Mesenchymal stem cell (in vitro differentiated cells and primary cell): ENCODE measurements around the gene LRRFIP1.

Source experiments
- DNase-seq: peaks from one replicate; pipeline ENCODE4 v3.0.0-alpha.2; 2013
- H2AFZ ChIP-seq: one replicate; pipeline ENCODE4 v1.6.1; 2013; ENCODE audit warnings: low read depth, mild to moderate bottlenecking, control low read depth, inconsistent platforms, low read length, moderate library complexity
- H2AK5ac ChIP-seq: 2 replicates; pipeline ENCODE4 v1.6.1; 2013; ENCODE audit warnings: low read length, moderate library complexity, mild to moderate bottlenecking, inconsistent platforms; ENCODE audit not compliant: severe bottlenecking
- H2BK120ac ChIP-seq: one replicate; pipeline ENCODE4 v1.6.1; 2013; ENCODE audit warnings: low read depth, mild to moderate bottlenecking, inconsistent platforms, low read length, moderate library complexity
- H2BK12ac ChIP-seq, 2 experiments: one replicate each; pipeline ENCODE4 v1.6.1; 2013; ENCODE audit warnings: inconsistent platforms in 2 of 2, low read length in 2 of 2, mild to moderate bottlenecking in 2 of 2, moderate library complexity in 2 of 2, control low read depth in 1 of 2
- H2BK15ac ChIP-seq: one replicate; pipeline ENCODE4 v1.6.1; 2013; ENCODE audit warnings: mild to moderate bottlenecking, low read depth, inconsistent platforms; ENCODE audit not compliant: poor library complexity, severe bottlenecking
- H2BK5ac ChIP-seq: 2 replicates; pipeline ENCODE4 v1.6.1; 2013; ENCODE audit warnings: low read depth, mild to moderate bottlenecking, low read length, control low read depth, inconsistent platforms; ENCODE audit not compliant: poor library complexity, severe bottlenecking
- H3K14ac ChIP-seq, 2 experiments: one replicate each; pipeline ENCODE4 v1.6.1; 2013; ENCODE audit warnings: inconsistent platforms in 2 of 2, low read length in 2 of 2, control low read depth in 1 of 2, mild to moderate bottlenecking in 1 of 2, moderate library complexity in 1 of 2
- H3K18ac ChIP-seq, 2 experiments: one replicate each; pipeline ENCODE4 v1.6.1; 2013; ENCODE audit warnings: inconsistent platforms in 2 of 2, low read length in 2 of 2, control low read depth in 1 of 2, low read depth in 1 of 2, mild to moderate bottlenecking in 1 of 2
- H3K23ac ChIP-seq, 2 experiments: one replicate each; pipeline ENCODE4 v1.6.1; 2013; ENCODE audit warnings: inconsistent platforms in 2 of 2, low read length in 2 of 2, mild to moderate bottlenecking in 2 of 2, moderate library complexity in 2 of 2, control low read depth in 1 of 2
- H3K27ac ChIP-seq: 2 replicates; pipeline ENCODE4 v1.5.1; 2013; ENCODE audit warnings: mild to moderate bottlenecking, moderate library complexity, low read length, control low read depth, inconsistent platforms; ENCODE audit not compliant: poor library complexity, severe bottlenecking
- H3K27me3 ChIP-seq, 2 experiments: 2 replicates each; pipeline versions ENCODE4 v1.6.1 to v1.7.0; 2013; ENCODE audit warnings: low read length in 2 of 2, mild to moderate bottlenecking in 2 of 2, moderate library complexity in 2 of 2, control low read depth in 1 of 2, inconsistent platforms in 1 of 2; ENCODE audit not compliant: control insufficient read depth in 1 of 2, insufficient read depth in 1 of 2
- H3K36me3 ChIP-seq, 2 experiments: 2 replicates each; pipeline versions ENCODE4 v1.6.1 to v1.7.0; 2013; ENCODE audit warnings: low read length in 2 of 2, control low read depth in 1 of 2, inconsistent platforms in 1 of 2, low read depth in 1 of 2, mild to moderate bottlenecking in 1 of 2; ENCODE audit not compliant: insufficient read depth in 2 of 2, control insufficient read depth in 1 of 2
- H3K4ac ChIP-seq, 2 experiments: one replicate each; pipeline ENCODE4 v1.6.1; 2013; ENCODE audit warnings: inconsistent platforms in 2 of 2, low read length in 2 of 2, mild to moderate bottlenecking in 2 of 2, moderate library complexity in 2 of 2, control low read depth in 1 of 2, low read depth in 1 of 2
- H3K4me1 ChIP-seq: 2 replicates; pipeline ENCODE4 v1.6.1; 2013; ENCODE audit warnings: low read depth, low read length, control low read depth; ENCODE audit not compliant: control insufficient read depth, insufficient read depth
- H3K4me2 ChIP-seq: 2 replicates; pipeline ENCODE4 v1.6.1; 2013; ENCODE audit warnings: low read length, mild to moderate bottlenecking, inconsistent platforms; ENCODE audit not compliant: poor library complexity, severe bottlenecking
- H3K4me3 ChIP-seq, 2 experiments: 2 replicates each; pipeline versions ENCODE4 v1.5.1 to v1.7.0; 2013; ENCODE audit warnings: low read length in 2 of 2, mild to moderate bottlenecking in 2 of 2, control low read depth in 1 of 2, low read depth in 1 of 2; ENCODE audit not compliant: insufficient read depth in 1 of 2
- H3K79me1 ChIP-seq: replicated peaks from 2 replicates; pipeline ENCODE4 v1.6.1; 2013; ENCODE audit warnings: mild to moderate bottlenecking, control low read depth, low read length, inconsistent platforms; ENCODE audit not compliant: poor library complexity, severe bottlenecking
- H3K9ac ChIP-seq: 2 replicates; pipeline ENCODE4 v1.7.0; 2013; ENCODE audit warnings: mild to moderate bottlenecking, low read length, moderate library complexity
- H3K9me3 ChIP-seq: 2 replicates; pipeline ENCODE4 v1.7.0; 2013; ENCODE audit warnings: mild to moderate bottlenecking, low read length; ENCODE audit not compliant: control insufficient read depth
- H4K8ac ChIP-seq: one replicate; pipeline ENCODE4 v1.6.1; 2013; ENCODE audit warnings: inconsistent platforms, mild to moderate bottlenecking, low read length, moderate library complexity
- H4K91ac ChIP-seq: one replicate; pipeline ENCODE4 v1.6.1; 2013; ENCODE audit warnings: mild to moderate bottlenecking, low read length, inconsistent platforms
- WGBS: methylation state at CpG from one replicate; pipeline ENCODE4 v1.1.7; 2013; ENCODE audit warnings: mixed read lengths; 5-methylcytosine and 5-hydroxymethylcytosine counted together

The LRRFIP1 gene

GRCh38 chr2:237708961-237709360 lies 81.6 kb downstream of the LRRFIP1 start:
- Histone ChIP-seq H4K91ac (no peak overlapping the region), H2BK5ac (no peak overlapping the region), H3K9ac (no peak overlapping the region), H2AK5ac (no peak overlapping the region), H3K27me3 (no peaks in the 10 kb centered on the region), H3K36me3 (peaks cover 25 to 48% of the 10 kb centered on the region in 2 experiments), H3K18ac (no peak overlapping the region), H2BK15ac (no peak overlapping the region), H2BK12ac (no peak overlapping the region), H3K14ac (no peak overlapping the region), H3K4me1 (peaks cover 15% of the 10 kb centered on the region), H3K79me1 (peaks cover 37% of the 10 kb centered on the region), H3K4ac (no peak overlapping the region), H4K8ac (no peak overlapping the region), H3K4me2 (no peak overlapping the region), H3K4me3 (no peak overlapping the region), H3K9me3 (no peaks in the 10 kb centered on the region), H3K23ac (no peak overlapping the region), H3K27ac (no peak overlapping the region), H2AFZ (no peak overlapping the region), H2BK120ac (no peak overlapping the region)
- no peak for DNase-seq
- 89% methylated on average over 6 of the region's 6 CpGs for WGBS

DNA sequence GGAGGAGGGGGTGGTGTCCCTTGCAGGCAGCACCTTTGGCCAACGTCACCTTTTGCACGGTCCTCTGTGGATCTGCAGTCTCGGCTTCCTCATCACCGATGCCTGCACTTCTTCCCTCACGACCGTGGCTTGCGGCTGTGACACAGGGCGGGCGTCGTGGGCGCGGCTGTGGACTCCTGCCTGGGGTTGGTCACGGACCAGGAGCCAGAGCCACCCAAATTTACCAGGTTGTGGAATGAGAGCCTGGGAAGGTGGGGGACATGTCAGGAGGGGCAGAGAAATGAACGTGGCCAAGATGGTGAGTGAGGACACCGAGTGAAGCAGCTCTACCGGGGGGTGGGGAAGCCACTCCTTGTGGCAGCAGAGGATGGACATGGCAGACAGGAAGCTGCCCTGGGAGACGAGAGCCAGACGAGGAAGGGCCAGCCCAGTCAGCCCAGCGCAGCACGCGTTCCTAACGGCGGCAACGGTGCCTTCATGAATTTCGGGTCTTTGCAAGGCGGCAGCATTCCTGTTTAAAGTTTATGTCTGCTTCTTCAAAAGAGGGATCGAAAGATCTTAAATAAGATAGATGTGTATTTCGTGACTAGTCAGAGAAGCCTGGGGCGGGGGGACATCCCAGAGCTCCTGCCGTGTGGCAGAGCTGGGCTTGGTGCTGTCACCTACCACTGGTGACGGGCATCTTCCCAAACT lies 84.2 kb downstream of the LRRFIP1 start:
- no peak for DNase-seq
- Histone ChIP-seq H3K18ac (no peak overlapping the region), H4K91ac (no peak overlapping the region), H2BK12ac (no peak overlapping the region), H3K79me1 (peaks cover 32% of the 10 kb centered on the region), H3K23ac (no peak overlapping the region), H2AFZ (no peak overlapping the region), H3K4me3 (no peak overlapping the region), H3K9ac (no peak overlapping the region), H4K8ac (no peak overlapping the region), H2BK15ac (no peak overlapping the region), H3K4me1 (peaks cover 9% of the 10 kb centered on the region), H3K36me3 (peaks cover 25 to 48% of the 10 kb centered on the region in 2 experiments), H3K9me3 (no peaks in the 10 kb centered on the region), H2BK5ac (no peak overlapping the region), H2AK5ac (no peak overlapping the region), H3K27ac (no peak overlapping the region), H3K14ac (peak overlapping the region in 1 of 2 experiments; percentile 31), H2BK120ac (no peak overlapping the region), H3K4ac (peak overlapping the region in 1 of 2 experiments; percentile 26), H3K27me3 (no peaks in the 10 kb centered on the region), H3K4me2 (no peak overlapping the region)
- WGBS = 96% methylated on average over 31 of the region's 31 CpGs

DNA sequence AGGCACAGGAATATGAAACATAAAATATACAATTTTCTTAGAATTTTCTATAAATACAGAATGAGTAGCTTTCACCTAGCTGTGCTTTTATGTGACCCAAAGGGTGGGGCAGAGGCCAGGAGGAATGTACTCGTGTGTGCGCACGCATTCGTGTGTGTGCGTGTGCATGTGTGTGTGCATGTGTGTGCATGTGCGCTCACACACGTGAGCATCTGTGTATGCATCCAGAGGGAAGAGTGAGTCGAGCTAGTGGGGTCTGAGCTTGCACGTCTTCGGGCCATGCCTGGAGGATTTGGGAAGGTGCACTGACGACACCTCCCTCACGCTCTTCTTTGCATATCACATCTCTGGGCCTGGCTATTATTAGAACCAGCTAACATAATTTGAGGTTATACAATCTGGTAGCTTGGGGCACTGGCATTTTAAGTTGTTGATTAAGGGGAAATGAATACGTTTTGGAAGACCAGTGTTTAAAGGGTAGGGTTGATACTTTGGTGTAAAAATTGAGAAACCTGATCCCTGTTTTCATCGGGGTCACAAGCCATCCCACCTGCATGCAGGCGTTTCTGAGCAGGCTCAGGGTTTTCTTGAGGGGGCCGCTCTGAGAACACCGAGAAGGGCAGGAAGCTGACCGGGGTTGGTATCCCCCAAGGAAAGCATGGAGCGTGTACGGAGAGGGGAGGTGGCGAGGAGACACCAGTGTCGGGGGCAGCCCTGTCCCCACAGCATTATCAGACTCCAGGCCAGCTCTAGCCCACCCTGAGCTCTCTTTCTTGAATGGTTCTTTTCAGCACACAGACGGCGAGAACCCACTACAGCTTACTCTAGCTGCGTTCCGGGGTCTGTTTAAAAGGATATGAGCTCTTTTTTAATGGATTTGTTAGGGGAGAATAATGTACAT lies 85.3 kb downstream of the LRRFIP1 start:
- peaks cover 27 to 51% of the 10 kb centered on the region in 2 experiments for H3K36me3 ChIP-seq
- DNase-seq = no peak
- H2BK15ac ChIP-seq = no peak overlapping the region
- no peaks in the 10 kb centered on the region for H3K9me3 ChIP-seq
- H3K79me1 ChIP-seq = peaks cover 38% of the 10 kb centered on the region
- H4K8ac ChIP-seq = no peak overlapping the region
- H2BK5ac ChIP-seq = no peak overlapping the region
- H3K4me2 ChIP-seq = no peak overlapping the region
- no peak overlapping the region for H2BK120ac ChIP-seq
- H3K4me3 ChIP-seq = no peak overlapping the region
- H3K27me3 ChIP-seq = no peaks in the 10 kb centered on the region
- H3K23ac ChIP-seq = no peak overlapping the region
- no peak overlapping the region for H2AK5ac ChIP-seq
- H3K9ac ChIP-seq = no peak overlapping the region
- peaks cover 9% of the 10 kb centered on the region for H3K4me1 ChIP-seq
- H2BK12ac ChIP-seq = peak overlapping the region in 1 of 2 experiments; percentile 6
- H3K14ac ChIP-seq = peak overlapping the region in 1 of 2 experiments; percentile 91
- H3K4ac ChIP-seq = peak overlapping the region in 1 of 2 experiments; percentile 7
- no peak overlapping the region for H3K27ac ChIP-seq
- peak overlapping the region; percentile 0 for H4K91ac ChIP-seq
- H2AFZ ChIP-seq = no peak overlapping the region
- 95% methylated on average over 22 of the region's 26 CpGs for WGBS
- no peak overlapping the region for H3K18ac ChIP-seq
